Activated CD8-positive, alpha-beta memory T cell treated with anti-CD3 and anti-CD28 coated beads, Interleukin-2, amount 50 U/mL, for 48 hours (primary cell): ENCODE measurements around the gene PRSS57.
"Not testable (repeated sequence)": the region's sequence is repeated elsewhere in the genome, so short reads cannot be mapped to it uniquely, and the experiment has no call there.

ENCODE experiments used
- DNase-seq: peaks from one replicate; pipeline ENCODE4 v3.0.0-alpha.2; 2020

The PRSS57 gene

DNA sequence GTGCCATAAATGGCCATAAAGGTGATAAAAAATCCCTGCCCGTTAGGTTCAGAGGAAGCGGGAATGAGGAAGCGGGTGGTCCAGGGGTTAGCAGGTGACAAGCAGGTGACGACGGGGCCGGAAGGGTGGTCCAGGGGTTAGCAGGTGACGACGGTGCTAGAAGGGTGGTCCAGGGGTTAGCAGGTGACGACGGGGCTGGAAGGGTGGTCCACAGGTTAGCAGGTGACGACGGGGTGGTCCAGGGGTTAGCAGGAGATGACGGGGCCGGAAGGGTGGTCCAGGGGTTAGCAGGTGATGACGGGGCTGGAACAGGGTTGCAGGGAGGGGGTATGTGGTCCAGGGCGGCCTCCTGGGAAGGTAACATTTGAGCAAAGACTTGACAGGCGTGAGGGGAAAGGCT is 6.3 kb downstream of the PRSS57 start:
- DNase-seq = no peak

DNA sequence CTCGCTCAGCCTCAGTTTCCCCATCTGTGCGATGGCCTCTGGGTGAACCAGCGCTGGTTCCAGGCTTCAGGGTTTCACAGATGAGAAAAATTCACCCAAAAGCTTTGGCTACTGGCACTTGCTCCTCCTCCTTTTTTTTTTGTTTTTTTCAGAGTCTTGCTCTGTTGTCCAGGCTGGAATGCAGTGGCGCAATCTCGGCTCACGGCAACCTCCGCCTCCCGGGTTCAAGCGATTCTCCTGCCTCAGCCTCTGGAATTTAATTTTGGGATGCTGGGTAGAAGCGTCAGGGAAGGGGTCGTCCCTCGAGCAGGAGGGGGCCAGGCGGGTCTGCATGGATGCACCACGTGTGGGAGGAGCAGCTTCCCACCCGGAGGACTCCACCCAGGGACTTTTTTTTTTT is 7.0 kb downstream of the PRSS57 start:
- no peak for DNase-seq

DNA sequence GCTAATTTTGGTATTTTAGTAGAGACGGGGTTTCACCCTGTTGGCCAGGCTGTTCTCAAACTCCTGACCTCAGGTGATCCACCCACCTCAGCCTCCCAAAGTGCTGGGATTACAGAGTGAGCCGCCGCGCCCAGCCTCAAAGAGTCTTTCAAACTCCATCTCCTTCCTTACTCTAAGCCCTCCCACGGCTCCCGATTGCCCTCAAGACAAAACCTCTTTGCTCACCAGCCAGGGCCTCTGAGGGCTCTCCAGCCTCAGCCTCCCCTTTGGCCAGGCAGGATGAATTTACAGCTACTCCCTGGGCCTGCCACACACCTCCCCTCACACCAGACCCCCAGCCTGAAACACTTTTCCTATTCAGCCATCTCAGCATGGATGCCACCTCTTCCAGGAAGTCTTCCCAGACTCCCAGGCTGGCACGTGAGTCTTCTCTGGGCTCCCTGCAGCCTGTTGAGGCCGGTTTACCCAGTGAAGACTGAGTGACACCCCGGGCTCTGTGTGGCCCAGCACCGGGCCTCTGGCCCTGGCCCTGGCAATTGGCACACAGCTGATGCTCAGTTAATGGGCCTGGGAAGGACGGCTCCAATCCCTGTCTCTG is 7.6 kb downstream of the PRSS57 start:
- no peak for DNase-seq

DNA sequence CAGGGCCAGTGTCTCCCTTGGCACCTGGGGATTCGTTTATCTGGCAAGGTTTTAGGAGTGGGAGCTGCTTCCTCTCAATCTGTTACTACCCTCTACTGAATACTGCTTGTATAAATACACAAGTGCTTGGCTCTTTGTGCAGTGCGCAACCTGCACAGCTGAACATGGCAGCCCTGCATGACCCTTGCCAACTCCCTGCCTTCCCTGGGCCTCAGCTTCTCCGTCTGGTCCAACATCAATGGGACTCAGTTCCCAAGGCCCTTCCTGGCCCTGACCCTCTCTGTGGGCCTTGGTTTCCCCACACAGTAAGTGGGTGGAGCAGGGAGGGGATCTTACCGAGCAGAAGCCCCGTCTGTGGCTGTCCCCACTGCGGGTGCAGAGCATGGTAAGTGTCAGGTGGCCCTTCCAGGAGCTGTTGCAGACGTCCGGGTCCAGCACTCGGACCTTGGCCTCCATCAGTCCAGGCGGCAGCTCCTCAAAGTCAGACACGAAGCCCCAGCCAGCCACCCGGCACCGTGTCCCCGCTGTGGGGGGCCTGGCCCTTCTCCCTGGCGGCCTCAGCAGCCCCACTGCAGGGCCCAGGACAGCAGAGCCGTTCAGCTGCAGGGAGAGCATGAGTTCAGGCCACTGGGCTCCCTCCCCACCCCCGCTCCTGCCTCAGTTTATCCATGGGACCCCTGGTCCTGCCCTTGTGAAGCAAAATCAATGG is 8.5 kb downstream of the PRSS57 start:
- DNase-seq = no peak

DNA sequence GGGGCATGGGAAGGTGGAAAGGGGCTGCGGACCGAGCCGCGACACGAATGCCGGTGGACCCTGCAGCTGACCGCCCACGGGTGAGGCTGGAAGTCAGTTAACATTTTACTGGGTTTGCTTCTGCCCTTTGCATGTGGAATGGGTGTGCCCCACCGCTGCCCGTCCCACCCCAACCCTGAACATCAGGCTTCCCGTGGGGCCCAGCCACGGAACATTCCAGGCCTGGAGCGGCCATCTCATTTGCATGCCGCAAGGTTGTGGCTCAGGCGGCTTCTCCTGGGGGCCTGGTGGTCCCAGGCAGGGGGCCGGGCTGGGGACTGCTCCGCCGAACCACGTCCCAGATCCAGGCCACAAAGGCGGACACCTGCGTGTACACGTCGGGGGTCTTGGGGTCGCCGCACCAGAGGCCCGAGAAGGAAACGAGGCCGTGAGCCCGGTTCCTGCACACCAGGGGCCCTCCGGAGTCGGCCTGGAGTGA is 9.8 kb downstream of the PRSS57 start:
- DNase-seq = no peak

DNA sequence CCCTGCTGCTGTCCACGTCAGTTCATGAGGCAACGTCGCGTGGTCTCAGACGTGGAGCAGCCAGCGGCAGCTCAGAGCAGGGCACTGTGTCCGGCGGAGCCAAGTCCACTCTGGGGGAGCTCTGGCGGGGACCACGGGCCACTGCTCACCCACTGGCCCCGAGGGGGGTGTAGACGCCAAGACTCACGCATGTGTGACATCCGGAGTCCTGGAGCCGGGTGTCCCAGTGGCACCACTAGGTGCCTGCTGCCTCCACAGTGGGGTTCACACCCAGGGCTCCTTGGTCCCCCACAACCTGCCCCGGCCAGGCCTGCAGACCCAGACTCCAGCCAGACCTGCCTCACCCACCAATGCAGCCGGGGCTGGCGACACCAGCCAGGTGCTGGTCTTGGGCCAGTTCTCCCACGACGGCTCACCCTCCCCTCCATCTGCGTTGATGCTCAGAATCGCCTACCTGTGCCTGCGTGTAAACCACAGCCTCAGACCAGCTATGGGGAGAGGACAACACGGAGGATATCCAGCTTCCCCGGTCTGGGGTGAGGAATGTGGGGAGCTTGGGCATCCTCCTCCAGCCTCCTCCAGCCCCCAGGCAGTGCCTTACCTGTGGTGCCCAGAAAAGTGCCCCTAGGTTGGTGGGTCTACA is 12.5 kb downstream of the PRSS57 start:
- DNase-seq = no peak

DNA sequence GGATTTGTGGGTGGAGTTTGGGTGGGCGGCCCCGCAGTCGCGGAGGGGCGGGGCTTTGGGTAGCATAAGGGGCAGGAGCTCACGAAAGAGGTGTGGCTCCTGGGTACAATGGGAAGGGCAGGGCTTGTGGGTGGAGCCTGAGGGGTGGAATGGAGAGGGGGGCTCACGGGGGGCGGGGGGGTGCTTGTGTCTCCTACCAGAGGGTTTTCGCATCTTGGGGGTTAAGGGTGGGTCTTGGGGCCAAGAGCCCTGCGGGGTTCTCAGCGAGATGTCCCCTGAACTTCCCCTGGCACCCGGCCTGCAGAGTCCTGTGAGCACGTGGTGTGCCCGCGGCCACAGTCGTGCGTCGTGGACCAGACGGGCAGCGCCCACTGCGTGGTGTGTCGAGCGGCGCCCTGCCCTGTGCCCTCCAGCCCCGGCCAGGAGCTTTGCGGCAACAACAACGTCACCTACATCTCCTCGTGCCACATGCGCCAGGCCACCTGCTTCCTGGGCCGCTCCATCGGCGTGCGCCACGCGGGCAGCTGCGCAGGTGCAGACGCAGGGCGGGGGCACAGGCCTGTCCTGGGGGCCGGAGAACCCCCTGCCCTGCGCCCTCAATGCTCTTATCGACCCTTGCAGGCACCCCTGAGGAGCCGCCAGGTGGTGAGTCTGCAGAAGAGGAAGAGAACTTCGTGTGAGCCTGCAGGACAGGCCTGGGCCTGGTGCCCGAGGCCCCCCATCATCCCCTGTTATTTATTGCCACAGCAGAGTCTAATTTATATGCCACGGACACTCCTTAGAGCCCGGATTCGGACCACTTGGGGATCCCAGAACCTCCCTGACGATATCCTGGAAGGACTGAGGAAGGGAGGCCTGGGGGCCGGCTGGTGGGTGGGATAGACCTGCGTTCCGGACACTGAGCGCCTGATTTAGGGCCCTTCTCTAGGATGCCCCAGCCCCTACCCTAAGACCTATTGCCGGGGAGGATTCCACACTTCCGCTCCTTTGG is 13.9 kb downstream of the PRSS57 start:
- no peak for DNase-seq

DNA sequence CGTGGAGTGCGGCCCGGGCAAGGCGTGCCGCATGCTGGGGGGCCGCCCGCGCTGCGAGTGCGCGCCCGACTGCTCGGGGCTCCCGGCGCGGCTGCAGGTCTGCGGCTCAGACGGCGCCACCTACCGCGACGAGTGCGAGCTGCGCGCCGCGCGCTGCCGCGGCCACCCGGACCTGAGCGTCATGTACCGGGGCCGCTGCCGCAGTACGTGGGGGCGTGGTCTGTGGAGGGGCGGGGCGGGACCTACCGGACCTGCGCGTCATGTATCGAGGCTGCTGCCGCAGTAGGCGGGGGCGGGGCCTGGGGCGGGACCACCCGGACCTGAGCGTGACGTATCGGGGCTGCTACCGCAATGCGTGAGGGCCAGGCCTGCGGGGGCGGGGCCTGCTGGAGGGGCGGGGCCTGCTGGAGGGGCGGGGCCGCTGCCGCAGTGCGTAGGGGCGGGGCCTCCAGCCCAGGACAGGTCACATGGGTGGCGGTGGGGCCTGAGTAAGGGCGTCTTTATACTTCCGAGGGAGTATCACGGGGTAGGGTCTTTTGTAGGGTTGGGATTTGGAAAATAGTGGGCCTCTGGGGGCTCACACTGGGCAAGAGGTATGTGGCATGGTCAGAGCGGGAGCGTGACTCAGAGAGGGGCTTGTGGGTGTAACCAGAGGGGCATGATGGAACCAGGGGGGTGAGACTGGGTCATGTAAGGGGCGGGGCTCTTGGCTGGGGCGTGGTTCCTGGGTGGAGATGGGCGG is 14.8 kb downstream of the PRSS57 start:
- DNase-seq = peak; percentile 99

DNA sequence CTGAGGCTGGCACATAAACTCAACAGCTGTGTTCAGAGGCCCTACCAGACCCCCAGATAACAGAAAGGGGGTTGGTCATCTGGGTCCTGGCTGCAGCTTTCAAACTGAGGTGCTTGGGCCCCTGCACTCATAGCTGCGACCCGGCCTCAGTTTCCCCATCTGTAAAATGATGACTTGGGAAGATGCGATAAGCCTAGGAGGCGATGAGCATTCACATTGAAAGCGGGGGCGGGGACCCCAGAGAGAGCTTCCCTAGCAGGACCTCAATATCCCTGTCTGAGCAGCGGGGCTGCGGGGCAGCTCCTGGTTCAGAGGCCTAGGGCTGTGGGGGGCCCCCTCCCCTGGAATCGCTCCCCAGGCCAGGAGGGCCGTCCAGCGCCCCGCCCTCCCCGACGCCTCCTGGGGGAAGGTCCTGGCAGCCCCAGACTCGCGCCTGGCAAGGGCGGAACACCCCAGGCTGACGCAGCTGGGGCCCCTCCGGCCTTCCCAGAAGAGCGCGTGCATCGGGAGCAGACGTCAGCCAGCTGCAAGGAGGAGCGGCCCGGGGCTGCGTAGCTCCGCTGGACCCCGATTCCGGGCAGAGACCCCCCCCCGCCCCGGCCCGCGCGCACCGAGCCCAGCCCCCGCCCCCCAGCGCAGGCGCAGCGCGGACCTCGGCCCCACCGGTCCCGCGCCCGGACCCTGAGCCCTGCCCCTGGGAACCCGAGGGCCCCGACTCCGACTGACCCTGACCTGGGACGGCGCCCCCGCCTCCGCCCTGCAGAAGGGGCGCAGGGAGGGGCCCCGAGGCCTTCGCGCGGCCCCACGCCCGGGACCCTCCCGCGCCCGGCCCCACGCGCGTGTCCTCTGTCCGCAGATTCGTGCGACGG is 15.6 kb downstream of the PRSS57 start:
- DNase-seq = peak; percentile 74

DNA sequence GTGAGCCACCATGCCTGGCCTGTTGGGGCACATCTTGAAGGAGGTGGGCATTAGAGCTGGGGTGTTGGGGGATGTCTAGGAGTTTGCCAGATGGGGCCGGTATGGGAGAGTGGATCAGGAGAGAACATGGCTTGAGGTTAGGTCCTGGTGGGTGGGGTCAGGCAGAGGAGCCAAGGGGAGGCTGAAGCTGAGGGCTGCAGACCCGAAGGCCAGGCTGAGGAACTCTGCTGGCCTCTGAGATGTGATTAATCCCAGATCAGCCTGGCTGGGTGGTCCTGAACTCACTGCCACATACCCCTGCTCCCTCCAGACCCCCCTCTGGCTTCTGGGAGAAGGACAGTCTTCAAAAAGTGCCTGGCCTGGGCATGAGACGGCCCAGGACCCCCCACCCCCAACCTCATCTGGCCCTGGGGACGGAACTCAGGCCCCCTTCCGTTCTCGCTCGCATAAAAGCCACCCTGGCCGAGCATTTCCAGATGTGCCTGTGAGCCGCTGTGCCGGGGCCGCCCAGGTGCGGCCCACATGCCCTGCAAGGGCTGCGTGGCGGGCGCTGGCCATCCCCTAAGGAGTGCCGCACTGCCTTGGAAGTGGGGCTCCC is 16.4 kb downstream of the PRSS57 start:
- DNase-seq = no peak

DNA sequence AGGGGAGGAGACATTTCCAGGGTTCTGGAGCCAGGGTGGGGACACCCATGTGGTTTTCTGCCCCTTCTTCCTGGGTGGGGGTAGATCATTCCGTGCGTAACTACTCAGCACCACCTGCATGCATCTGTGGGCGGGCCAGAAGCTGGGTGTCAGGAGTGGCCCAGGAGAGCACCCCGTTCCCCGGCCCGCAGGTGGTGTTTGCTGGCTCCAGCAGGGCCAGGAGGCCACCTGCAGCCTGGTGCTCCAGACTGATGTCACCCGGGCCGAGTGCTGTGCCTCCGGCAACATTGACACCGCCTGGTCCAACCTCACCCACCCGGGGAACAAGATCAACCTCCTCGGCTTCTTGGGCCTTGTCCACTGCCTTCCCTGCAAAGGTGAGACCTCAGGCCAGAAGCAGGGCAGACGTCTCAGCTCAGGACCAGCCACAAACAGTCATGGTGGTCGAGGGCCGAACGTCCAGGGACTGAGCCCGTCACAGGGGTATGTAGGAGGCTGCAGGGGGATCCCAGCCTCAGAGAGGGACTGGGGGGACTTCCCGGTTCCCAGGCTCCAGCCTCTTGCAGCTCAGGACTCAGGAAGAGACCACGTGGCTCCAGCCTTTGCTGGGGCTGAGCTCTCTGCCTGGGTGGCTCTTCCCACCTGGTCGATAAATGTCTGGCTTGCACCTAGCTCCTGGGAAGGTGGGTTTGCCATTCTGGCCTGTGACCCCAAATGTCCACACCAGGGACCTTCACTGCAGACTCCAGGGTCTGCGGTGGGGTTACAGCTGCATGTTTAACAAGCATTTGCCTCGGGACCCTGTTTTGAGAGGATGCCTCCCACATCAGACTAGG is 17.4 kb downstream of the PRSS57 start:
- no peak for DNase-seq

DNA sequence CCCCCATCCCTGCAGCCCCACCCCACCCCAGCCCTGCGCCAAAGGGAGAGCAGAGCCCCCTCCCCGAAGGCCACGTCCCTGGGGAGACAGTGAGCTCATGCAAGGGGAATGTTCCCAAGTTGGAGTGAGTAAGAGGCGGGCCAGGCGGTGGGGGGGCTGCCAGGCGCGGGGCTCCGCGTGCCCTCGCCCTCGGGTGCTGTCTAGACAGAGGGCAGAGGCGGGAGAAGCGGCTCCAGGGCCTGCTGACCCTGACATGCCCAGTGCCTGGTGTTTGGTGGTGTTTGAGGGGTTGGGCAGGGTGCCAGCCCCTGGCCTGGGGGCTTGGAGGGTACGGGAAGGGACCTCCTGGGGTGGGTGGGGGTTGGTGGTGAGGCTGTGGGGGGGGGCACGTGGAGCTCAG is 18.1 kb downstream of the PRSS57 start:
- DNase-seq = no peak

DNA sequence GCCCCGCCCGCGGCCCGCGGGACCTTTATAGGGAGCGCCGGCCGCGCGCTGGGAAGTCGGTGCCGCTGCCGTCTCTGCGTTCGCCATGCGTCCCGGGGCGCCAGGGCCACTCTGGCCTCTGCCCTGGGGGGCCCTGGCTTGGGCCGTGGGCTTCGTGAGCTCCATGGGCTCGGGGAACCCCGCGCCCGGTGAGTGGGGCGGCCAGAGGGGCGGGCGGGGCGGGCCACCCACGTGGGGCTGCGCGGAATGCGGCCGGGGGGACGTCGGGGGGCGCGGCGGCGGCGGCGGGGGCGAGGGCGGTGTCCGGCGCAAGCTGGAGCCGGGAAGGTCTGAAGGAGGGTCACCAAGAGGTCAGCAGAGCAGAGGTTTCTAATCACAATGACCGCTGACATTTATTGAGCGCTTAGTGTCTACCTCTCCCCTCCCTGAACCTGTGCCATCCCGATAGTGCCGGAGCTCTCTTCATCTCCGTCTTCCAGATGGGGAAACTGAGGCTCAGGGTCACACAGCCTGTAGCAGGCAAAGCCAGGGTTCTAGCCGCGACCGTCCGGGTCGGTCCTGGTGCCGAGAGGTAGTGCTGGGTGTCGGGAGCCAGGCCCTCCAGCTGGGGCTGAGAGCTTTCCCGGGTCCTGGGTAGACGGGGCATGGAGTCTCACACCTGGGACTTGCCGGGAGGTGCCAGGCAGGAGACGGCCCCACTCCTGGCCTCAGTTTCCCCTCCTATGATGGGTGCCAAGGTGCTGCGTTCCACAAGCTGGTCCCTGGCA is 18.7 kb downstream of the PRSS57 start, which contains the start of gene FSTL3:
TSS of gene FSTL3 (plus strand) at position 54 of the 767 bp plus-strand sequence. CDS start at position 86, 32 bp downstream.
- no peak for DNase-seq

DNA sequence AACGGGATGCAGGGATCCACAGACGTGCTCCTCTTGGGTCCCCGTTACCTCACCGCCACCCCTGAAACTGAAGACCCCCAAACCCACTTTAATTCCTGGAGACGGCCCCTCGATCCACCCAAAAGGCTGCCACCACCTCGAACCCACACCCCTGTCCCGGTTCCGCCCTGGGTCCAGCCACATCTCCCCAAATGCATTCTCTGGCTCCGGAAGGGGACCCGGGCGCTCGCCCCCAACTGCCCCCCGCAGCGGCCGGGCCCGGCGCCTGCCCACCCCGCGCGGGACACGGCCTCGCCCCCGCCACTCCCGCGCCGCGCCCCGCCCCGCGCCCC is 19.3 kb downstream of the PRSS57 start:
- DNase-seq = no peak

DNA sequence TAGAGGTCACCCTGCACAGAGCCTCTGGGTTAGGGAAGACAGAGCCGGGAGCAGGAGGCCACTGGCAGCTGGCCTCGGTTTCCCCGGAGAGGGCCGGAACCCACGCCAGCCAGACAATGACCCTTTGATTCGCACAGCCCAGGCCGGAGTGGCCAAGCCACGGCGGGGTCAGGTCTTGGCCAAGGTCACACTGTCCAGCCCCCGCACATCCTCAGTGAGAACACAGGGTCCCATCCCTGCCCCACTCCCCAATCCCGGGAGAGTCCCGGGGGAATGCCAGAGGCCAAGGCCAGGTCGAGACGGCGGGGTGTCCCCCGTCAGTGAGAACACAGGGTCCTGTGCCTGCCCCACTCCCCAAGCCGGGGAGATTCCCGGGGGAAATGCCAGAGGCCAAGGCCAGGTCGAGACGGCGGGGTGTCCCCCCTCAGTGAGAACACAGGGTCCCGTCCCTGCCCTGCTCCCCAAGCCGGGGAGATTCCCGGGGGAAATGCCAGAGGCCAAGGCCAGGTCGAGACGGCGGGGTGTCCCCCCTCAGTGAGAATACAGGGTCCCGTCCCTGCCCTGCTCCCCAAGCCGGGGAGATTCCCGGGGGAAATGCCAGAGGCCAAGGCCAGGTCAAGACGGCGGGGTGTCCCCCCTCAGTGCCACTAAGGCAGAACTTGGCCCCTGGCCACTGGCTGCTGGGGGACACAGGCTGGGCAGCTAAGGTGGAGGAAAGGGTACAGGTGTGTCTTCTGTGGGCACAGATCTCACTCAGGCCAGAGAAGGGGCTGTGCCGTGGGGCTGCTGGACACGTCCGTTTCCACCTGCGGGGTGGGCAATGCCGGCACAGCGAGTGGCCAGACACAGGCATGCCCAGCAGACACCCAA is 20.7 kb downstream of the PRSS57 start:
- no peak for DNase-seq

DNA sequence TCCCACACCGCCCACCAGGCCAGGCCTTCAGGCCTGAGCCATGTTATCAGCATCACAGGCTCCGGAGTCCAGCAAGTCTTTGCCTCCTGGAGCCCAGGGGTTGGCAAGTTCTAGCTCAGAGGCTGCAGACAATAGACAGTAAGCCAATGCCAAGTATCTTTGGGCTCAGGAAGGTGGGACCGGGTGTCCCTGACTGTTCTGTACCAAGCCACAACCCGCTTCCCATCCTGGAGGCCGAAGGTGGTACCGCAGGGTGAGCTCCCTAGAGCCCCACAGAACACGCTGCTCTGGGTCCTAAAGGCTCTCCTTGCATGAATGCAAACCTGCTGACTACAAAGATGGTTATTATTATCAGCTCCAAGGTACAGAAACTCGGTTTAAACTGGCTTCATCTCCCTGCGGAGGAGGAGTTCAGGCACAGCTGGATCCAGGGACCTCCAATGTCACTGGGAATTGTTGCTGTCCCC is 24.6 kb downstream of the PRSS57 start:
- DNase-seq = no peak

DNA sequence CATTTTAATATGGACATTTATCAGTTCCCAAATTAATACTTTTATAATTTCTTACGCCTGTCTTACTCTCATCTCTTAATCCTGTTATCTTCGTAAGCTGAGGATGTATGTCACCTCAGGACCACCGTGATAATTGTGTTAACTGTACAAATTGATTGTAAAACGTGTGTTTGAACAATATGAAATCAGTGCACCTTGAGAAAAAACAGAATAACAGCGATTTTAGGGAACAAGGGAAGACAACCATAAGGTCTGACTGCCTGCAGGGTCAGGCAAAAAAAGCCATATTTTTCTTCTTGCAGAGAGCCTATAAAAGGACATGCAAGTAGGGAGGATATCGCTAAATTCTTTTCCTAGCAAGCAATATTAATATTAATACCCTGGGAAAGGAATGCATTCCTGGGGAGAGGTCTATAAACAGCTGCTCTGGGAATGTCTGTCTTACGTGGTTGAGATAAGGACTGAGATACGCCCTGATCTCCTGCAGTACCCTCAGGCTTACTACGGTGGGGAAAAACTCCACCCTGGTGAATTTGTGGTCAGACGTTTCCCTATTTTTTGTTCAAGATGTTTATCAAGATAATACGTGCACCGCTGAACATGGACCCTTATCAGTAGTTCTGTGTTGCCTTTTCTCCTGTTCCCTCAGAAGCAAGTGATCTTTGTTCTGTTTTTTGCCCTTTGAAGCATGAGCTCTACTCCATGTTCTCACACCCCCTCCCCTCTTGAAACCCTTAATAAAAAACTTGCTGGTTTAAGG is 26.4 kb downstream of the PRSS57 start:
- not testable (repeated sequence) for DNase-seq
